Activated naive CD4-positive, alpha-beta T cell treated with anti-CD3 and anti-CD28 coated beads for 36 hours (primary cell): ENCODE data around the gene GAMT. TPM values are rescaled to one million over a fixed set of nuclear protein-coding genes. Genes with fewer than 3 reads are reported as not detected.
A peak's percentile ranks its signal among the peaks of the same experiment; 100 is the strongest.

Source experiments
- CTCF ChIA-PET: fragments of 350-600 bp; sonication (Branson Sonifier 250); formaldehyde crosslinking; loops from one replicate; lab custom pipeline; 2021; ENCODE audit warnings: antibody characterized with exemption; lab: Charles Lee
- DNase-seq: peaks from one replicate; pipeline ENCODE4 v3.0.0-alpha.2; 2020
- H3K27ac Mint-ChIP-seq: one replicate; pipeline ENCODE4 v1.8.0; 2021; ENCODE audit warnings: mild to moderate bottlenecking, mixed read lengths
- H3K27me3 Mint-ChIP-seq: one replicate; pipeline ENCODE4 v1.8.0; 2021; ENCODE audit warnings: low read depth, mixed read lengths
- H3K36me3 Mint-ChIP-seq: one replicate; pipeline ENCODE4 v1.8.0; 2021; ENCODE audit warnings: low read depth, mixed read lengths
- H3K4me1 Mint-ChIP-seq: one replicate; pipeline ENCODE4 v1.8.0; 2021; ENCODE audit warnings: low read depth, mixed read lengths
- H3K4me3 Mint-ChIP-seq: one replicate; pipeline ENCODE4 v1.8.0; 2021; ENCODE audit warnings: mild to moderate bottlenecking, moderate library complexity, mixed read lengths
- H3K9me3 Mint-ChIP-seq: one replicate; pipeline ENCODE4 v1.8.0; 2021; ENCODE audit warnings: mixed read lengths
- intact Hi-C: fragments of 100-400 bp; cut with micrococcal nuclease; formaldehyde crosslinking; loops from one replicate; pipeline ENCODE4 v1.15.1; 2023
- total RNA-seq, 2 experiments: library from RNA; stranded (reverse); gene quantifications; one replicate each; pipeline ENCODE4 v1.2.3, GENCODE V29; 2021

The GAMT gene
- total RNA-seq, 2 experiments from 2014 or later = 23.5 to 25.0 TPM

DNA sequence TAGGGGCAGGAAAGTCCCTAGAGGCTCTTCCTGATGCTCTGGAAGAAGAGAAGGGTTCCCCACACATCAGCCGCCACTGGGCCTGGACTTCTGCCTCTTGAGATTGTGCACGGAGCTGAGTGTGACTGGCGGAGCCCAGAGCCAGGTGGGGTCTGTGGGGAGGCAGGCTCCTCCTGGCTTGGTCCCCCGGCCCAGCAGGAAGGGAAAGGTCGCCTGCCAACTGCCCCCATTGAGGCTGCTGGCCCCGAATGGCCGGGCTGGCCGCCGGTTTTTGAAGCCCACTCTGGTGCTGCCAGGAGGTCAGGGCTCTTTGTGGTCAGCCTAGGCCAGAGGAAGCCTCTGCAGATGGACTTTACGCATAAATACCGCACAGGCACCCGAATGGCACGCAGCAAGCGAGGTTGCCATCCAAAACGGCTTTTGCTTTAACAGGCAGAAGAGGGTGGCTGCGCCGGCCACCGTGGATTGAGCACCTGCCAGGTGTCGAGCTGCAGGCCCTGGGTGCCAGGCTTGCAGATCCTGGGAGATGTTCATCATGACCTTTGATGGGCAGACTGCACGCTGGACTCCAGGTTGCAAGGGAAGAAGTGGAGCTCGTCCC lies 11.1 kb upstream of the GAMT start:
- Mint-ChIP-seq H3K4me3 (no peak overlapping the region), H3K36me3 (peaks cover 28% of the 10 kb centered on the region), H3K4me1 (peaks cover 75% of the 10 kb centered on the region), H3K27ac (peak overlapping the region; percentile 73), H3K27me3 (no peaks in the 10 kb centered on the region), H3K9me3 (no peaks in the 10 kb centered on the region)
- DNase-seq = no peak
- CTCF ChIA-PET = interaction anchor here (0.5 to 1.0 kb wide), 3 partner anchors 9 to 36 kb away, joined by 3 to 4 read pairs (median 3); no protein-coding TSS in a partner anchor
- intact Hi-C loops = no loop called here

DNA sequence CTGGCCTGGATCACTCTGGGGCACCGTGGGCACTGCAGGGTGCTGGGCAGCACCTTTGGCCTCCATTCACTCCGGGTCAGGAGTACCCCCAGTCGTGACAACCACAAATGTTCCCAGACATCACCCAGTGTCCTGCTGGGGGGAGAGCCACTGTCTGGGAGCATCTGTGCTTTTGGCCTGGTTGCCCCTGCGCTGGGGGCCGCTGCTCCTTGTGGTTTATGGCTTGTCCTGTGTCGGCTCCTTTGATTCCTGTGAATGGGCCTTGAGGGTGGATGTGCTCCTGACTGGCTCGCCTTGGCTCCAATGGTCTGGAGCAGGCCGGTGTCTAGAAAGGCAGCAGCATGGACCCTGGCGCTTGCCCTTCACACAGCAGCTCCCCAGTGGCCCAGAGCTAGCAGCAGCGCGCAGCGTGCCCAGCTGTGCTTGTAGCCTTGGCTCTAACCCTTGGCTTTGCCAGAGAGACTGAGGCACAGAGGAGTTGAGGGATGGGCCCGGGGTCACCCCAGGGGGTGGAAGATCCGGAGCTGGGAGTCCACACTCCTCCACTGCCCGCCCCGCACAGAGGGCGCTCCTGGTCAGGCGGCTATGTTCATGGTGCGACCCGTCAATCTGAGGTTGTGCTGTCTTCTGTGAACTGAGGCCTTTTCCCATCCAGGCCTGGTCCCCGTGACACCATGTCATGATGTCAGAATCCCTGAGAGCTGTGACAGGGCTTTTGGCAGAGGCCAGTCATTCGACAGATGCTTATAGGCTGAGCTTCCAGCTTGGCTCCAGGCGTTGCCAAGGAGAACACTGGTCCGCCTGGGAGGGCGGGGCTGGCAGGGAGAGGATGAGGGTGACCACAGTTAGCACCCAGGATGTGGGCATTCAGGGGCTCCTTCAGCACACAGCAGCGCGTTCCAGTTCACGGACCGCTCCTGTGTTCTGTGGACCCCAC lies 10.2 kb upstream of the GAMT start:
- H3K27ac Mint-ChIP-seq = peak overlapping the region; percentile 73
- peaks cover 25% of the 10 kb centered on the region for H3K36me3 Mint-ChIP-seq
- no peaks in the 10 kb centered on the region for H3K27me3 Mint-ChIP-seq
- H3K4me1 Mint-ChIP-seq = peaks cover 74% of the 10 kb centered on the region
- no peak for DNase-seq
- no peaks in the 10 kb centered on the region for H3K9me3 Mint-ChIP-seq
- CTCF ChIA-PET = no interaction called here
- H3K4me3 Mint-ChIP-seq = peak overlapping the region; percentile 27
- intact Hi-C loops = no loop called here

DNA sequence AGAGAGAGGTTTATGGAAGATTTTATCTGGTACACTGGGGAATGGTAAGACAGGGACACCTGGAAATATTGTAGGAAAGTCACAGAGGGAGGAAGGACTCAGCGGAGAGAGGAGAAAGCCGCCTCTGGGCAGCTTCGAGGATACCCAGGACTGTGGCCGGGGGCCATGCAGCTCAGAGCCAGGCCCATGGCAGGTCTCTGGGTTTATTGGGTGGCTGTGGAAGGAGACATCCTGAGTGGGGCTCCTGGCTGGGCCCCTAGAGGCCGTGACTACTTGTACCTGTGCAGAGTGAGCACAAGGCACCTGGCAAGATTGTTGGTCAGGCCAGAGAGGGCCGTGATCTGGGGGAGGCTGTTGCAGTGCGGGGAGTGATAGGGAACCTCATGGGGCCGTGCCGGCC lies 9.4 kb upstream of the GAMT start:
- Mint-ChIP-seq H3K4me3 (peak overlapping the region; percentile 92), H3K36me3 (peaks cover 24% of the 10 kb centered on the region), H3K27ac (peak overlapping the region; percentile 92), H3K27me3 (no peaks in the 10 kb centered on the region), H3K4me1 (peaks cover 71% of the 10 kb centered on the region), H3K9me3 (no peaks in the 10 kb centered on the region)
- CTCF ChIA-PET = no interaction called here
- intact Hi-C loops = no loop called here
- no peak for DNase-seq

DNA sequence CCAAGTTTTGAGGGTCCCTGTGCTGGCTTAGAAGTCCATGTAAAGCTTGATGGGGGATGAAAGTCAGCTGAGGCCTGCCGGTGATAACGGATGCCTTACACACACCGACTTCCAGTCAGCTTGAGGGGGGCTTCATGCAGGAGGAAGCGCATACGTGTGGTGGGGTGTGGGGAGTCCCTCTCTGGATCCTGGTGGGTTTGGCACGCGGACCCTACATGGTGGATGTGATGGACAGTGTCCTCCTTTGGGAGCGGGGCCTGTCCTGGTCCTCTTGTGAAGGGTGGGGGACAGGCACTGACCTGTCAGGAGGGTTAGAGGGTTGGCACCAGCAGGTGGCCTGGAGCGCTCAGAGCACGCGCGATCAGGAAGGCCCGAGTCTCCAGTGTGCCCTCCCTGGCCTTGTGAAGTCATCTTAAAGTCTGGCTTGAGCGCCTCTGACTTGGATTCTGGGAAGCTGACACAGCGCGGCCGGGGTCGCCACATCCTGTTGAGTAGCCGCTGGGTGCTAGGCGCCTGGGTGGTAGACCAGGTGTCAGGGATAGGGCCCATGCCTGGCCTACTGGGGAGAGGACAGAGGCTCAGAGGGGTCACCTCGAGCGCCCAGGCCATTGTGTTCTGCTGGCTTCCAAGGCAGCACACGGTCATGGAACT lies 8.9 kb upstream of the GAMT start:
- no peaks in the 10 kb centered on the region for H3K9me3 Mint-ChIP-seq
- intact Hi-C loops = no loop called here
- H3K27me3 Mint-ChIP-seq = no peaks in the 10 kb centered on the region
- H3K4me3 Mint-ChIP-seq = peak overlapping the region; percentile 92
- H3K4me1 Mint-ChIP-seq = peaks cover 66% of the 10 kb centered on the region
- H3K36me3 Mint-ChIP-seq = peaks cover 21% of the 10 kb centered on the region
- peak; percentile 37 for DNase-seq
- CTCF ChIA-PET = no interaction called here
- peak overlapping the region; percentile 92 for H3K27ac Mint-ChIP-seq

DNA sequence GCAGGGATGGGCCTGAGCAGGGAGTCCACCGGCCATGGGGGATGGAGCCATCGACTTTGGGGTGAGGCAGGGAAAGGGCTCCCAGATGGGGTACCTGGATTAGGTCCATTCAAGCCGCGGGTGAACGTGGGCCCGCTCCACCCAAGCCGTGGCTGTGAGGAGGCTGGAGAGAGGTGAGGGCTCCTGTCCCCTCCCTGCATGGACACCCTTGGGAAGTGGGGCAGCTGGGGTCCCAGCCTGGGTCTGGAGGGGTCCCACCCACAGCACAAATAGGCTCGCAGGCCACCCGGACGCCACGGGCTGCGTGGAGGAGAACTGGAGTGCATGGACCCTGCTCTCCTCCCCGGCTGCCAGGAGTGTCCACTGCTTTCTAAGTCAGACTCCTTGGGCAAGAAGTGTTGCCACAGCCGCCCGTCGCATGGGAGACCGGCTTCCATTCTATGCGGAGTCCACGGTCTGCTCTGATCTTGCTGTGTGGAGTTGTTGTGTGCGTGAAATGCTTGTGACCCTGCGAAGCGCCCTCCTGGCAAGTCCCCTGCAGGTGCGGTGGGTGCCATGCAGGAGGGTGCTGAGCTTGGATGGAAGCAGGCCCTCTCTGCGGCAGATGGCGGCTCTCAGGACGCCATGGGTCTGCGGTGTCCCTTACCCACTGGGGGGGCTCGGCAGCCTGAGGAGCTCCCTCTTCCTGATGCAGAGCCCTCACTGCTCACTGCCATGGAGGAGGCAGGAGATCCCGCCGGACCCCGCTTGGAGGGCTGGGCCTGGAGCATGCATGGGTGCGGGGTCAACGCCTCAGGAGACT lies 8.1 kb upstream of the GAMT start:
- CTCF ChIA-PET = no interaction called here
- DNase-seq = no peak
- H3K36me3 Mint-ChIP-seq = peaks cover 21% of the 10 kb centered on the region
- H3K27ac Mint-ChIP-seq = peak overlapping the region; percentile 92
- H3K4me1 Mint-ChIP-seq = peaks cover 59% of the 10 kb centered on the region
- no peaks in the 10 kb centered on the region for H3K27me3 Mint-ChIP-seq
- peak overlapping the region; percentile 92 for H3K4me3 Mint-ChIP-seq
- intact Hi-C loops = loop anchor here (5.0 to 10.0 kb wide), 4 partner anchors 243 to 747 kb away; partner anchors contain the start of genes CNN2, KLF16, RNF126 and RNU6-2
- no peaks in the 10 kb centered on the region for H3K9me3 Mint-ChIP-seq

DNA sequence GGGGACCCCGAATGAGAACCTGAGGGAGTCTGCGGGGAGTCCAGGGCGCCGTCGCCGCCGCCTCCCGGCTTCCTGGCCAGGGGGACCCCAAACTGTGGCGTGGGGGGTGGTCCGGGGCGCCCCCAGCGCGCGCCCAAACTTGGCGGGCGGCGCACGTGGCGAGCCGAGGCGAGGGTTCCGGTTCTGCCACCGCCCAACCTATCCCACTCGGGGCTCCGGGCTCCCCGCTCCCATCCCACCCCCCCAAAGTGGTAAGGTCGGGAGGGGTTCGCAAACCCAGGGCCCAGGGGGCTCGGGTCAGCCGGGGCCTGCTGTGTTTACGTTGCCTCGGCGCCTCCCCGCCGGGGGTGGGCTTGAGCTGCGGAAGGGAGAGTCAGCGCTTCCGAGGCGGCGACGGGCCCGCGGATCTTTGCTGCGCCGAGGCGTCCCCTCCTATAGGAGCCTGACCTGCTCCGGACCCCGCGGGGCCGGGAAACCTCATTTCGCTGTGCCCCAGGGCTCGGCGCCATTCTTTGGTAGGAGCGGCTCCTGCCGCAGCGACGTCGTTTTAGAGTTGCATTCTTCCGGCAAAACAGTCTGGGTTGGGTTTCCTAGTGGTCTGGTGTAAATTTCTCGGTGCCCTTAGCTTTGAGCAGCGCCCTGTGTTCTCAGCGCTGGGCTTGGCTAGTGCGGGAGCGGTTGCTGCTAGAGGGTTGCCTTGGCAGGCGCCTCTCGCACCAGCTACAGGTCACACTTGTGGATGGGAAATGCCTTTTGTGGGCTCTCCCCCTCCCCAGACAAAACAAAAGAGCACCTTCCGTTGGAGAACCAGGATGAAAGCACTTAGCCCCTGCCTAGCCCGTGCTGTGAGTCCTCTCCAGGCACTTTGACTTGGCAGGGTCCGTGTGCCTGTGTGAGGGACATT lies 7.2 kb upstream of the GAMT start:
- Mint-ChIP-seq H3K27ac (peak overlapping the region; percentile 92), H3K27me3 (no peaks in the 10 kb centered on the region), H3K4me1 (peaks cover 51% of the 10 kb centered on the region), H3K36me3 (peaks cover 21% of the 10 kb centered on the region), H3K4me3 (peak overlapping the region; percentile 92), H3K9me3 (no peaks in the 10 kb centered on the region)
- CTCF ChIA-PET = no interaction called here
- peak; percentile 65 for DNase-seq
- intact Hi-C loops = loop anchor here (5.0 to 10.0 kb wide), 4 partner anchors 244 to 746 kb away; partner anchors contain the start of genes CNN2, KLF16, RNF126 and RNU6-2

DNA sequence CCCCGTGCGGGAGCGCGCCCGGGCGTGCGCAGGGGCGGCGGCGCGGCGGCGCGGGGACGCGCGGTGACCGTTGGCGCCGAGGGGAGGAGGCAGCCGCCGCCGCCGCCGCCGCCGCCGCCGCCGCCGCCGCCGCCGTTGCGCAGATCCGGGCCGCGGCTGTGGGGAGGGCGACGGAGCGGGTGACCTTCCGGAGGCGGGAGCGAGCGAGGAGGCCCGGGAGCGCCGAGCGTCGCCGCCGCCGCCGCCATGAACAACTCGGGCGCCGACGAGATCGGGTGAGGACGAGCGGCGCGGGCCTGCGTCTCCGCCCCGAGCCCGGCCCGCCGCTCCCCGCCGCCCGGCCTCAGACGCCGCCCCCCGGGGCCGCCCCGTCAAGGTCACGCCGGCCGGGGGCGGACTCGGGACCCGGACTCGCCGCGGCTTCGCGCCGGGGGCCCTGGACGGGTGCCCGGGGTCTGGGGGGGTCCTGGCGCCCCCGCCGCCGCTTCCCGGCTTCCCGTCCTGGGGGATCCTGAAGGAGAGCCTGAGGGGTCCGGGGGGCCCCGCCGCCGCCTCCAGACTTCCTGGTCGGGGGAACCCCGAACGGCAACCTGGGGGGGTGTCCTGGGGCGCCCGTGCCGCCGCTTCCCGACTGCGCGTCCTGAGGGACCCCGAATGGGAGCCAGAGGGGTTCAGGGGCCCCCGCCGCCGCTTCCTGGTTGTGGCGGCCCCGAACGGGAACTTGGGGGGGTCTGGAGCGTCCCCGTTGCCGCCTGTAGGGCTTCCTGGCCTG lies 6.4 kb upstream of the GAMT start, which contains the start of gene DAZAP1:
Gene DAZAP1 (plus strand): TSS at position 59 of the 772 bp plus-strand sequence. CDS start 188 bp downstream, at position 247.
- Mint-ChIP-seq H3K9me3 (no peaks in the 10 kb centered on the region), H3K36me3 (peaks cover 19% of the 10 kb centered on the region), H3K27ac (peak within 1 kb of the TSS; percentile 81), H3K4me1 (peaks cover 44% of the 10 kb centered on the region), H3K4me3 (peak within 1 kb of the TSS; percentile 92), H3K27me3 (peaks cover 1% of the 10 kb centered on the region)
- peak; percentile 31 for DNase-seq
- CTCF ChIA-PET = no interaction called here
- intact Hi-C loops = loop anchor here (1.0 to 10.0 kb wide), 9 partner anchors 24 to 745 kb away; partner anchors contain the start of genes C19orf25, CNN2, FAM174C and KLF16

DNA sequence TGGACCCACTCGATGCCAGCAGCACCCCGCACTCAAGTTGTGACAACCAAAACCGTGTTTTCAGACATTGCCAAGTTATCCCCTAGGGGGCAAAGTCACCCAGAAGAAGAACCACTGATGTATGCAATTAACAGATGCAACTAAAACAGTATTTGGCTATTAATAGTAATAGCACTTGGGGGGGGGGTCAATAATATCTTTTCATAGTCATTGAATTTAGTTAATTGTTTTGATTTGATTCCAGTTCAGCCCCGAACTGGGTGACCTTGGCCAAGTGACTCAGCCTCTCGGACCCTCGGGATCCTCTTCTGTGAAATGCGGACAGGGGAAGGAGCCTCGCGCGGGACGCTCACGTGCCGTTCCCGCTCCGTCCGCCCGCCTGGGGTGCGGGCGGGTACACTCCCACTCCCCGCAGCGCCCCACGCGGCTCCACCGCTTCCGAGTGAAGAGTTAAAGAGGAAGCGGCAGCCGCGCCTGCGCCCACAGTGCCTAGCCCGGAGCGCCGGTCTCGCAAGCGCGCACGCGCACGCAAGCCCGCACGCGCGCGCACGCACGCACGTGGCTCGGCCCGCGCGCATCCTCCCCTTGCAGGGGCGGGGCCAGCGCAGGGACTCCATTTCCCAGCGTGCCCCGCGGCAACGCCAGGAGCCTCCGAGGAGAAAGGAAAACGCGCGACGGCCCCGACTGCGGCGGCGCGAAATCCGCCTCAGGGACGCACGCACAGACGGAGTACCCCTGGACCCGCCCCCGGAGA lies 5.6 kb upstream of the GAMT start:
- intact Hi-C loops = loop anchor here (1.0 to 10.0 kb wide), 9 partner anchors 24 to 745 kb away; partner anchors contain the start of genes C19orf25, CNN2, FAM174C and KLF16

DNA sequence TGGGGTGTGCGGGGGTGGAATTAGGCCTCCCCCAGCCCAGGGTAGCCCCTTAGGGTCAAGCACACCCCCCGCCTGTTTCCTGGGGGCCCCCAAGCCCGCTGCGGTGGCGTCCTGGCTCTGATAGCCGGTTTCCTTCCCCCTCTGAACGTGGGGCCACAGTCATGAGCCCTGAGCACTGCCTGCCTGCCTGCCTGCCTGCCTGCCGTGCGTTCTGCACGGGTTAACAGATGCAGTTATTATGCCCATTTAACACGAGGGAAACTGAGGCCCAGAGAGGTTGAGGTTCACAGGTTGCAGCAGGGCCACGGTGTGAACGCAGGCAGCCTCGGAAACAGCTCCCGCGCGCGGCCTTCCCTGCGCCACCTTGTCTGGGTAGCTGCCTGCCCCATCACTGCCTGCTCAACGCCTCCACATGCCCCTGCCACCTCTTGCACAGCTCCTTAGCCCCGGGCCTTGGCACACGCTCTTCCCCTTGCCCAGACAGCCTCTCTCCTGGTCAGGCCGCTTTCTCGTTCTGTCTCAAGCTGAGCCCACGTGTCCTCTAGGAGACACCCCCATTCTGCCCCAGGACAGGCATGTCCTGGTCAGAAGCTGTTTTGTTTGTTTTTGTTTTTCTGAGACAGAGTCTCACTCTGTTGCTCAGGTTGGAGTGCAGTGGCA lies 1.2 kb upstream of the GAMT start:
- peaks cover 5% of the 10 kb centered on the region for H3K27me3 Mint-ChIP-seq
- peak overlapping the region; percentile 61 for H3K4me3 Mint-ChIP-seq
- CTCF ChIA-PET = interaction anchor here (1.8 kb wide), 1 partner anchor 35 kb away, joined by 4 read pairs; no protein-coding TSS in a partner anchor
- intact Hi-C loops = loop anchor here (10.0 kb wide), 1 partner anchor 378 kb away; the partner anchor contains the start of genes CNN2, RNU6-2 and TMEM259
- no peaks in the 10 kb centered on the region for H3K36me3 Mint-ChIP-seq
- no peak overlapping the region for H3K27ac Mint-ChIP-seq
- no peak for DNase-seq
- H3K4me1 Mint-ChIP-seq = peaks cover 15% of the 10 kb centered on the region
- H3K9me3 Mint-ChIP-seq = no peaks in the 10 kb centered on the region

More for the DNA sequence above, 5.6 kb upstream of the GAMT start:
- H3K9me3 Mint-ChIP-seq = no peaks in the 10 kb centered on the region
- peaks cover 19% of the 10 kb centered on the region for H3K36me3 Mint-ChIP-seq
- CTCF ChIA-PET = no interaction called here
- peaks cover 5% of the 10 kb centered on the region for H3K27me3 Mint-ChIP-seq
- H3K4me3 Mint-ChIP-seq = peak overlapping the region; percentile 69
- H3K27ac Mint-ChIP-seq = peak overlapping the region; percentile 81
- peaks cover 43% of the 10 kb centered on the region for H3K4me1 Mint-ChIP-seq
- DNase-seq = peak; percentile 98
